NB4 (cell line): ENCODE data around the gene CADPS.

Experiments used
- CTCF ChIP-seq: IDR thresholded peaks from one replicate; pipeline ENCODE4 v1.5.1; 2012; ENCODE audit warnings: low read depth, low read length
- POLR2A ChIP-seq: IDR thresholded peaks from 2 replicates; pipeline ENCODE4 v1.6.1; 2011; ENCODE audit warnings: mild to moderate bottlenecking; ENCODE audit not compliant: insufficient read length; ENCODE audit errors: extremely low read depth
- TF ChIP-seq, protein P1 (sequence below): IDR thresholded peaks from 2 replicates; pipeline ENCODE4 v1.6.1; 2011; ENCODE audit warnings: low read depth, low read length

DNA sequence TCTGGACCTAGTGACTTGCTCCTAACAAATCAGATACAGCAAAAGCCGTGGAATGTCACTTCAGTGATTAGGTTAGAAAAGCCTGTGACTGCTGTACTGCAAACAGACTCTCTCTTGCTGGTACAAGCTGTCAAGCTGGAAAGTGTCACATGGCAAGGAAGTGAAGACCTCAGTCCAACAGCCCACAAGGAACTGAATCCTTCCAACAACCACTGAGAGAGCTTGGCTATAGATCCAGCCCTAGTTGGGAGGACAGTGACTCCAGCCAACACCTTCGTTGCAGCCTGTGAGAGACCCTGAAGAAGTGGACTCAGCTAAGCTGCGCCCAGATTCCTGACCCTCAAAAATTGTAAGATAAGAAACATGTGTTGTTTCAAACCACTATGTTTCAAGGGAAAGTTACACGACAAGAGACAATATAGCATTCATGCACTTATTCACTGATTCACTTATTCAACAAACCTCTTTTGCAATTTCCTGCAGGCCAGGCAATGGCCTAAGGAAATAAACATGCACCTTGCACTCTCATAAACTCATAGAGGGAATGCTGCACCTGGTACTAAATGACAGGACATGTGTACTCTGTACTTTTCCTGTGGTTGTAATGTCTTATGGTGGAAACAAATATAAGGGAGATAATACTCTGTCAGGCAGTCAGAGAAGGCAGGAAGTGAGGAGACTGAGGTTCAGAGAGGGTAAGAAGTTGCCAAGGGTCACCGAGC, 142.9 kb downstream of the CADPS start:
- TF ChIP-seq CTCF: no peak
- TF ChIP-seq, protein P1, sequence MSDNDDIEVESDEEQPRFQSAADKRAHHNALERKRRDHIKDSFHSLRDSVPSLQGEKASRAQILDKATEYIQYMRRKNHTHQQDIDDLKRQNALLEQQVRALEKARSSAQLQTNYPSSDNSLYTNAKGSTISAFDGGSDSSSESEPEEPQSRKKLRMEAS: no peak
- TF ChIP-seq POLR2A: no peak
